GF-D8 (cell line): ENCODE results near the gene ZSWIM3.

Experiments
- DNase-seq: peaks from one replicate; lab custom pipeline; 2025; lab: John Stamatoyannopoulos, UW

Gene ZSWIM3

DNA sequence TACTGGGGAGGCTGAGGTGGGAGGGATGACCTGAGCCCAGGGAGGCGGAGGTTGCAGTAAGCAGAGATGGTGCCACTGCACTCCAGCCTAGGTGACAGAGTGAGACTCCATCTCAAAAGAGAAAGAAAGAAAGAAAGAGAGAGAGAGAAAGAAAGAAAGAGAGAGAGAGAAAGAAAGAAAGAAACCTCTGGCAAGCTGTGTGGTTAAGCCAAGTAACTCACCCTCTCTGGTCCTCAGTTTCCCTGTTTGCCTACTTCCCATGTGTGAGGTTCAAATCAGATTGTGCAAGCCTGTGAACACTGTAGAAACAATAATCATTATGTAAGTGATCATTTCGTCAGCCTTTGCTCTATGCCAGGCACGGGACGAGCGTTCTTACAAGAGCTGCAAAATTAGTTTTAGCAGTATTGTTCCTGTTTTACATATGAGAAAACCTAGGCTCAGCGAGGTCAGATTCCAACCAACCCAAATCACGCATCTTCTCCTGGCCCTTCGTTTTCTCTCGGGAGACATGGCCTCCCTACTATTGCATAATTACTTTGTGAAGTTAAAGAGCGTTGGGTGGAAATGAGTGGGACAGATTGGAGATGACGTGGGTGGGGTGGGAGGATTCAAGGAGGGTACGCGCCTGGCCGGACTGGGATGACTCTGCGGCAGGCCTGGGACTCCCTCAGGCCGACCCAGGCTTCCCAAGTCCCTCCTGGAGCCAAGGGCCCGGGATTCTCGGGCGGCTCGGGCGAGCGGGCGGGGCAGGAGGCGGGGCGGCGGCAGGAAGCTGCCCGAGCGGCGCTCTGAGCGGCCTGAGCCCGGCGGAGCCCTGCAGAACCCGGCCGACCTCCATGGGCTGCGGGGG is 24.2 kb upstream of the ZSWIM3 start, which contains the start of gene SNX21:
Gene SNX21 (plus strand): TSS at position 770 of the 853 bp plus-strand sequence. CDS start 121 bp downstream, outside the sequence.
- DNase-seq, result no peak

DNA sequence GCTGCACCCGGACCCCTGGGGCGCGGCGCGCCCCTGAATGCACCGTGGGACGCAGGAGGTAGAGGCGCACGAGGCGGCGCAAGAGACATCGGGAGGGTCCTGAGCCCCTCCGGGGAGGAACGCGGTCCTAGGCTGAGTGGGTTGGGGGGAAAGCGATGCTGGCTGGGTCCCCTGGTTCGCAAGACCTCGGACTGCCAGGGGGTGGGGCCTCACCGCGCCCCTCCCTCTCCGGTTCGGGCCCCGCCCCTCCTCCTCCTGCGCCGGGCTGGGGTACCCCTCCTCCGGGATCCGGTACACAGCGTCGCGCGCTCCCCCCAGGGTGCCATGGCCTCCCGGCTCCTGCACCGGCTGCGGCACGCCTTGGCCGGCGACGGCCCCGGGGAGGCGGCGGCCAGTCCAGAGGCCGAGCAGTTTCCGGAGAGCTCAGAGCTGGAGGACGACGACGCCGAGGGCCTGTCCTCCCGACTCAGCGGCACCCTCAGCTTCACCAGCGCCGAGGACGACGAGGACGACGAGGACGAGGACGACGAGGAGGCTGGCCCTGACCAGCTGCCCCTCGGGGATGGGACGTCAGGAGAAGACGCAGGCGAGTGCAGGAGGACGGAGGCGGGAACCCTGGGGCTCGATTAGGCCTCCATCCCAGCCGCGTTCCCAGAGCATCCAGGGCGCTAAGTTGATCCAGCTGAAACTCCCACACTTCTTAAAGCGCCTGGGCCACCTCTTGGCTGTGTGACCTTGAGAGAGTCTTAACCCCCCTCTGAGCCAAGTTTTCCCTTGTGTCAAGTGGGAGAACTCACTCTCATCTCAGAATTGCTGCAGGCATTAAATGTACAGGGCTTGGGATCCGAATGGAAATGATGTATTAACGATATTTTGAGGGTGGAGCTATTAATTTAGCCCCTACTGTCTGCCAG is 23.3 kb upstream of the ZSWIM3 start:
- DNase-seq, result no peak

DNA sequence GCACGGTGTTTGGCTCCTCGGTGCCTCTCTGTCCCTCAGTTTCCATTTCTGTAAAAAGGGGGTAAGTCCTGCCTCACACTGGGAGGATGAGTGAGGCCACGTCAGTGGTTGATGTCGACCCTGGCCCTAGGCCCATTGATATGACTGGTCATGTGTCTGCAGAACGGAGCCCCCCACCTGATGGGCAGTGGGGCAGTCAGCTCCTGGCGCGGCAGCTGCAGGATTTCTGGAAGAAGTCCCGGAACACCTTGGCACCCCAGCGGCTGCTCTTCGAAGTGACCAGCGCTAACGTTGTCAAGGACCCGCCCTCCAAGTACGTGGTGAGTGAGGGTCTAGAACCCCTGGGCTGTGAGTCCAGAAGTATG is 22.6 kb upstream of the ZSWIM3 start:
- no peak for DNase-seq

DNA sequence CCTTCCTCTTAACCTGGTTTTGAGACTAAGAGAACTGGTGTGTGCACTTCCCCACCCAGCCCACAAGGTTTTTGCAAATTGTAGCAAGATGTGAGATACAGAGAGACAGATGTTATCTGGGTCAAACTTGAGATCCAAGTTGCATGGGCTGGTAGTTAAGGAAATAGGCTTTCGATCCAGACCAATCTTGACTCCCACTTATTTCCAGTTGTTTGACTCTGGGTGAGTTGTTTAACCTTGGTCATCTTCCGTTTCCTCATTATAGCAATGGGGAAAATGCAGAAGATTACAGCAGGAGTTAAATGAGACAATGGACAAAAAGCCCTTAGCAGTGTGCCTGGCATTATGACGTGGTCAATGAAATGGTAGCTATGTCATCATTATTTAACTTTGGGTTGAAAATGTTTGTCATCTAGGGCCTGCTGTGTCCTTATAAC is 22.1 kb upstream of the ZSWIM3 start:
- peak; percentile 23 for DNase-seq

DNA sequence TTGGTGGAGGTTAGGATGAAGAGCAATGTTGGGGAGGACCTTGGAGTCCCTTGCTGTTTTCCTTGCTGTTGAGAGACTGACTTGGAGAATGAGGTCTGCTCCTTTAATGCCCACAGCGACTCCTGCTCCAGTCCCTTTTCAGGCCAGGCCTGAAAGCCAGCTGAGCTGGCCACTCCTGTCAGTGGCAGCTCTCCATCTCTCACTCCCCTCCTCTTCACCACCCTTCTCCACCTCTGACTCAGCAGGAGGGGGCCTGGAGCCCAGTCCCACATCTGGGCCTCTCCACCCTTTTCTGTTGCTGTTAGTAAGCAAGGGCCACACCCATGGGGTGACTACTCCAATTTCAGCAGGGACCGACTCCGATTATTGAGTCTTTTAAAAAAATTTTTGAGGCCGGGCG is 21.6 kb upstream of the ZSWIM3 start:
- DNase-seq, result no peak

DNA sequence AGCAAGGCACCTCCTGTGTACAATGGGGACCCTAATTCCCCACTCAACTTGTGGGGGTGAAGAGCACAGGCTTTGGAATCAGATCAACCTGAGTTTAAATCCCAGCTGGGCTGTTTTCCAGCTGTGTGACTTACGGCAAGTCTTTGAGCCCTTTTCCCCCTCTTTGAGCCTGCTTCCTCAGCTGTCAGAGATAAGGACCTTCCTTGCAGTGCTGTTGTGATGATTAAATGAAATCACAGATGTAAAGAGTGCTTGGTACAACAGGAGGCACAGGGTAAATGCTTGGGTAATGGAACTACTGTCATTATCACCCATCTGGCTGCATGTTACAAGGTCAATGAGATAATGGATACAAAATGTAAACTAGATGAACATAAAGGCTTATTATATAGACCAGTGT is 20.6 kb upstream of the ZSWIM3 start:
- DNase-seq, result no peak

DNA sequence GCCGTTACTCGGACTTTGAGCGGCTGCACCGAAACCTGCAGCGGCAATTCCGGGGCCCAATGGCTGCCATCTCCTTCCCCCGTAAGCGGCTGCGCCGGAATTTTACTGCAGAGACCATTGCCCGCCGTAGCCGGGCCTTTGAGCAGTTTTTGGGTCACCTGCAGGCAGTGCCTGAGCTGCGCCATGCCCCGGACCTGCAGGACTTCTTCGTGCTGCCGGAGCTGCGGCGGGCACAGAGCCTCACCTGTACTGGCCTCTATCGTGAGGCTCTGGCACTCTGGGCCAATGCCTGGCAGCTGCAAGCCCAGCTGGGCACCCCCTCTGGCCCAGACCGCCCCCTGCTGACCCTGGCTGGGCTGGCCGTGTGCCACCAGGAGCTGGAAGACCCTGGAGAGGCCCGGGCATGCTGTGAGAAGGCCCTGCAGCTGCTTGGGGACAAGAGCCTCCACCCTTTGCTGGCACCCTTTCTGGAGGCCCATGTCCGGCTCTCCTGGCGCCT is 16.7 kb upstream of the ZSWIM3 start:
- DNase-seq, result no peak

DNA sequence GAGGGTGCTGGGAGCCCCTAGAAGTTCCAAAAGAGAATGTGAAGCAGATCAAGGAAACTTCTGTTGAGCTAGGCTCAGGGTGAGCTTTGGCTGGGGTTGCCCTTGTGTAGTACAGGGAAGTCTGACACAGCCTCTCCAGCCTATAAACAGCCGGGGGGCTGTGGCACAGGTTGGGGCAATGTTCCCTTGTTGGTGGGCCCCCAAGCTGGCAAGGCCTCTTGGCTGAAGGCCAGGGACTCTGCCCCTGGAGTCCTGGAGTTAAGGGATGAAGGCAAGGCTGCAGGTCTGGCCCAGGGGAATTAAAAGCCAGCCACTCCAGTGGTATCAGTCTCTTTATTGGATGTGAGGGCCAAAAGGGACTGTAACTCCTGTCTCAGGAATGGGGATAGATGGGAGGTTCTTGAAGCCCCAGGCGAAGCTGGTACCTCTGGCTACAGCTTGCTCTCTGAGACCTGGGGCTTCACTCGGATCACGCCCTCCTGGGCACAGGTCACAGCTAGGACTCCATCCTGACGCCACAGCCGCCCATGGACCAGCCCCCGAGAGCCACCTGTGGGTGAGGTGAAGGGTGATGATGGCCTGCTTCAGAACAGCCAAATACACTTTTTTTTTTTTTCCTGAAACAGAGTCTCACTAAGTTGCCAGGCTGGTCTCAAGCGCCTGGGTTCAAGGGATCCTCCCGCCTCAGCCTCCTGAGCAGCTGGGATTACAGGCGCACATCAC is 15.8 kb upstream of the ZSWIM3 start:
- no peak for DNase-seq

DNA sequence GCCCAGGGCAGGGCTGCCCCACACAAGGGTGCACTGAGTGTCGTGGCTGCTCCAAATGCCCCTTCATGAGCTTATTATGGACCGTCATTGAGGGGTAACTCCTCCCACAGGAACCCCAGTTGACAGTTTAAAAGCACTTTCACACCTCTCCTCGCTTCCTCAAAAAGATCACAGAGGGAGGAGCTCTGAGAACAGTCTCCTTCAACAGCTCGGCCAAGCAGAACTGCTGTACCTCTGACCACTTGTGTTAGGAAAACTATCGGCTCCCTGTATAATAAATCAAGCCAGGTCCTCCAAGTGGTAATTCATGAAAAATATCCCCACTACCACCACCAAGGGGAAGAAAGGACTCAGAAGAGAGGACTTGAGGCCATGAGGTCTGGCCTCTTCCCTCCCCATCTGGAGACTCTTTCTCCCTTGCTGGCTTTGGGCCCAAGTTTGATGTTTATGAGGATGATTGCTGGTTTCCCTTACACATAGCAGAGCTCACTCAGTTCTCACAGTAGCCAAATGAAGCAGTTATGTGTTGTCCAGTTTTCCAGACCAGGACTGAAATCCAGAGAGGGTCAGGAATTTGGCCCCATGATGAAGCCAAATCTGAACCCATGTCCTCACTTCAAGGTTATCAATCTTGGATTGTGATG is 15.1 kb upstream of the ZSWIM3 start:
- no peak for DNase-seq

DNA sequence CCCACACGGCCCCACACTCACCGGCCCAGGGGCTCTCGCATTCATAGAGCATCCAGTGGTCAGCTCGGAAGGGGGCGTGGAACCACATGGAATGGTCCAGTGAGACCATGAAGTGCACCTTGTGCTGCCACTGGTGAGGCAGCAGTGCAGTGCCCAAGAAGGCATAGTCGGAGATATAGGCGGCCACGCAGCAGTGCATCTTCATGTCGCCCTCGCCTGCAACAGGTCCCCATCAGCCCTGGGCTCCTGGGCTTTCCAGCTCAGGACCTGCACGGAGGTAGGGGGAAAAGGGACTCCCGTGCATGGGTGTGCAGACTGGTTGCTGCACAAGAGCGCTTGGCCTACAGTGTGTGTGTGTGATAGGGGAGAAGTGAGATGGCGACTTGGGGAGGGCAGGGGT is 13.9 kb upstream of the ZSWIM3 start:
- DNase-seq, result no peak

DNA sequence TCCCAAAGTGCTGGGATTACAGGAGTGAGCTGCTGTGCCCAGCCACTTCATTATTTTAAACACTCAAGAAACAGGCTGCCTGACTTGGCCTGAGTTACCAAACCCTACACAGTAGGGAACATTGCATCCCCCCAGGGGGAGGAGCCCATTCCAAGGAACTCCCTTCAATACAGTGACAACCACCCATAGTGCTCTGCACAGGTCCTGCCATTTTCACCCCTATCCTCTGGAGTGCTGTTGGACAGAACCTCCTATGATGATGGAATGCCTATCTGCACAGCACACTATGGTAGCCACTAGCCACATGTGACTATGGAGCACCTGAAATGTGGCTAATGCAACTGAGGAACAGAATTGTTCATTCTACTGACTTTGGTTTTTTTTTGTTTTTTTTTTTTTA is 12.0 kb upstream of the ZSWIM3 start:
- no peak for DNase-seq

DNA sequence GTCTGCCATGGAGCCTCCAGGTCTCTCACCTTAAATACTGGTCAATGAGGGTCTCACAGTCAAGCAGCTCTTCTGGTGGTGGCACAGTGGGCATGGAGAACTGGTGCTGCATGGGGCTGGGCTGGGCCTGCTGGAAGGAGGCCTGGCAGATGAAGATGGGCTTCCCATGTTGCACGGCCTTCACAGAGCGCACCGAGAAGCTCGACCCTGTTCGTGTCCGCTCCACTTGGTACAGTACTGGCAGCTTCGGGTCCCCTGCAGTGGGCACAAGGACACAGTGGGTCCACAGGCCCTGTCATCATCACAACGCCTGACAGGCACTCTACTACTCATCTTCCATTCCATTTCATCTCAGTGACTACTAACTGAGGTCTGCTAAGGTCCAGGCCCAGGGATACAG is 9.0 kb upstream of the ZSWIM3 start:
- no peak for DNase-seq

DNA sequence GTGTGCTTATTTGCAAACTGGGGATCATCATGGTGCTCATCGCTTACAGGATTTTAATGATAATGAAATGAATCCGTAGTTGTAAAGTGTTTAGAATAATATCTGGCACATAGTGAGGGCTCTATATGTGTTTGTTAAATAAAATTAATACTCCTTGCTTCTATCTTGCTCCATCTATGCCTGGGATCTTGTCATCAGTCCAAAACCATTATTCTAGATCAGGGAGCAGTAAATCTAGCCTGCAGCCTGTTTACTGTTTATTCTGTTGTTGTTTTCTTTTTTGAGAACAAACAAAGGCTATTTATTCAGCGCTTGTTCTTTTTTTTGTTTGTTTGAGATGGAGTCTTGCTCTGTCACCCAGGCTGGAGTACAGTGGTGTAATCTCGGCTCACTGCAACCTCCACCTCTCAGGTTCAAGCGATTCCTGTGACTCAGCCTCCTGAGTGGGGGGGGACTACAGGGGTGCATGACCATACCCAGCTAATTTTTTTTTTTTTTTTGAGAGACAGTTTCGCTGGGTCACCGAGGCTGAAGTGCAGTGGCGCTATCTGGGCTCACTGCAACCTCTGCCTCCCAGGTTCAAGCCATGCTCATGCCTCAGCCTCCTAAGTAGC is 8.3 kb upstream of the ZSWIM3 start:
- DNase-seq, result no peak

DNA sequence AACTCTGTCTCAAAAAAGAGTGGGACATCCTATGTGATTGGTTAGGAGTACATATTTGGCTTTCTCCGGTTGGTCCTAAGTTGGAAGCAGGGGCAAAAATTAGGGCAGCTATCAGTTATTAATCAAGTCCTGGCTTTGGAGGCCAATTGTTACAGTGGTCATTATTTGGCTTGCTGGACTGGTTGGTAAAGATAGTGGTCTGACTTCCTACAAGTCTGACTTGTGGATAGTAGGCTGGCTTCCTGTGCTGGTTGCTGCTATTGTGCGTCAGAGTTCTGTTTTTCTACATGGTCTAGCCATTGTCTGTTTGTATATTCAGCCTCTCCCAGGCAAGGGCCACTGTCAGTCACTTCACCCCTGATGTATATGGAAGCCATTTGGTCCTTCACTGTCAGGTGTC is 7.2 kb upstream of the ZSWIM3 start:
- DNase-seq, result no peak

DNA sequence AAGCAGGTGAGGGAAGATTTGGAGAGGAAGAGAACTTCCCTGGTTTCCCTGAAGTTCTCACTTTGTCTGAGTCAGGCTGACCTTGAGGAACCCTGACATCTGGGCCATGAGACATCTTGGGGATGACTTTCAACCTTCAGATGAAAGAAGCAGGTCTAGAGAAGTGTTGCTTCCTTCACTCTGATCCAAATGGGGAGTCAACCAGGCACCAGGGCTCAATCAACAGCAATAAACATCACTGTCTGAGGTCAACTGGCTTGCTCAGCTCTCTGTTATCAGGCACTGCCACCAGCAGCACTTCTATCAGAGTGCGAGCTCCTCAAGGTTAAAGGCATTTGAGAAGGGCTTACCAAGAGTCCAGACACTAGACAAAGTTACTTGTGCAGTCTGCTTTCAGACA is 6.5 kb upstream of the ZSWIM3 start:
- no peak for DNase-seq

DNA sequence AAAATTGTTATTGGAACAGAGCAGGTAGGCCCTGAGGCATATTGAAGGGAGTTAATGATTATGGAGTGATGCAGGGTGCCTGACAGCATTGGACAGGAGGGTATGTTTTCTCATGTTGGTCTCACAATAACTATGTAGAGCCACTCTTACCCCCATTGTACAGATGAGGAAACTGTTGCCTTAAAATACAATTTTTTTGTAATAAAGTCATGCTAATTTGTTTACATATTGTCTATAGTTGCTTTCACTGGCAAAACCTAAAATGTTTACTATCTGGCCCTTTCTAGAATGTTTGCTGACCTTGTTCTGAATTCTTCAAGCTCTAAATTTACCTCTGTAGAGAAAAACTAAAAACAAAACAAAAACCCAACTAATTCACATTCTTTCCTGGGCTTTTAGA is 5.9 kb upstream of the ZSWIM3 start:
- no peak for DNase-seq

DNA sequence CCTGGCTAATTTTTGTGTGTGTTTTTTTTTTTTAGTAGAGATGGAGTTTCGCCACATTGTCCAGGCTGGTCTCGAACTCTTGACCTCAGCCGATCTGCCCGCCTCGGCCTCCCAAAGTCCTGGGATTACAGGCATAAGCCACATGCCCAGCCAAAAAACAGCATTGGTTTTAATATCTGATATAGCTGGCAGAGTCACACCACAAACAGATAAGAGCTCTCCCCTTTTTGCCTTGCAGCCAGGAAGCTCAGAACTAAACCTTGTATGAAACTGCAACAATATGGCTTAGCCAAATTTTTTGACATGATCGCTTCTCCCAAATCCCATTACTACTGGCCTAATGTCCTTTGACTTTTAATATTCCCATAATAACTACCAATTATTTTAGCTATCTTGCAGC is 5.1 kb upstream of the ZSWIM3 start:
- DNase-seq, result no peak

DNA sequence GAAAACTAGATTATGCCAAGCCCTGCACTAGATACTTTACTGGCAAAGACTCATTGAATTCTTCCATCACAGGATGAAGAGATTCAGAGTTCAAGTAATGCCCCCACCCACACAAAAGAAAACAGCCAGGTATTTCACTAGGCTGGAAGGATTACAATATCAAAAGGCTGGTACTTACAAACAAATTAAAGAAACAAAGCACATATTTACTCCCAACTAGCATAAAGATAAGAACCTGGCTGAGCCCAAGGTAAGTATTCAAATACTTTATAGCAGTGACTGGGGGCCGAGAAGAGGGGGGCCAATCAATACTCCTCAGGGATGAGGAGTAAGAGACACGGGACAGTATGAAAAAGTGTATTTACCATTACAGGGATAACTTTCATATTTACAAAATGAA is 3.9 kb upstream of the ZSWIM3 start:
- DNase-seq, result no peak

DNA sequence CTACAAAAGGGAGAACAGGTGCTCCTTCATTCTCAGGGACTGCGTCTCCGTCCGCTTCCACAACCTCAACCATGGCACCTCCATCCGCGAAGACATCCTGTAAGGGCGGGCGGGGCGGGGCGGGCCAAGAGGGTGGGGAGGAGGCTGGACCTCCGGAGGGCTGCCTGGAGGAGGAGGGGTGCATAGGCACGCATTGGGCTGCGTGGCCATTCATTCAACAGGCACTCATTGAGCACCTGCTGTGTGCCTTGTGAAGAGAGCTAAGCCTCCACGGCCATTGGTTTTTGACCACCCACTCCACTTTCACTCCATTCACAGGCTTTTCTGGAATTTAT is 435 bp downstream of the ZSWIM3 start:
- DNase-seq, result peak; percentile 11

DNA sequence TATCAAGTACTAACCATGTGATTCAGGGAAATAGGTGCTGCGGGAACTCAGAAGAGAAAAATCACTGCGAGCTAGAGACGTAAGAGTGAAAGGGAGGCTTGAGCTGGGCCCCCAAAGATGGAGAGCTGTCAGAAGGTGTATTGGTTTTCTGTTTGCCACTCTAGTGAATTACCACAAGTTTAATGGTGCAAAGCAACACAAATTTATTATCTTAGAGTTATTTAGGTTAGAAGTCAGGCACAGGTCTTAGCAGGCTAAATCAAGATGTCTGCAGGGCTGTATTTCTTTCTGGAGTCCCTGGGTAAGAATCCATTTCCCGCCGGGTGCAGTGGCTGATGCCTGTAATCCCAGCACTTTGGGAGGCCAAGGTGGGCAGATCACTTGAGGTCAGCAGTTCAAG is 2.5 kb downstream of the ZSWIM3 start:
- no peak for DNase-seq

DNA sequence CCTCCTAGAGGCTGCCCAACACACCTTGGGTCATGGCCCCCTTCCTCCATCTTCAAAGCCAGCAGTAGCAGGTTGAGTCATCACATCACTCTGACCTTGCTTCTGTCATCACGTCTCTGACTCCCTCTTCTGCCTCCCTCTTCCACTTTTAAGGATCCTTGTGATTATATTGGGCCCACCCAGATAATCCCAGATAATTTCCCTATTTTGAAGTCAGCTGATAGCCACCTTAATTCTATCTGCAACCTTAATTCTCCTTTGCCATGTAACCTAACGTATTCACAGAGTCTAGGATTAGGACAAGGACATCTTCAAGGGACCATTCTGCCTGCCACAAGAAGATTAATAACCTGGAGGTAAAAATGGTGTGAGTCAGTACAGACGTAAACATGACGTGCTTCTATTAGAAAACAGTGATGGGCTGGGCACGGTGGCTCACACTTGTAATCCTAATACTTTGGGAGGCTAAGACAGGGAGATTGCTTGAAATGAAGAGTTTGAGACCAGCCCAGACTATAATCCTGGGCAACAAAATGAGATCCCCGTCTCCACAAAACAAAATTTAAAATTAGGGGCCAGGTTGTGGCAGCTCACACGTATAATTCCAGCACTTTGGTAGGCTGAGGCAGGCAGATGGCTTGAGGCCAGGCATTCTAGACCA is 3.3 kb downstream of the ZSWIM3 start:
- DNase-seq, result no peak
